Activated T-cell treated with anti-CD3 and anti-CD28 coated beads, Interleukin-2, amount 50 U/mL, for 72 hours (primary cell): Measurements from ENCODE around the gene PFDN2. TPM values are rescaled to one million over a fixed set of nuclear protein-coding genes. Genes with fewer than 3 reads are reported as not detected.
A peak's percentile ranks its signal among the peaks of the same experiment; 100 is the strongest.
"Not testable (repeated sequence)": the region's sequence is repeated elsewhere in the genome, so short reads cannot be mapped to it uniquely, and the experiment has no call there.

Experiments used
- ATAC-seq, 2 donors: fragments of 150-1000 bp; cut with Tn5 transposase; replicated peaks in 1 of 2; 2 replicates each; pipeline ENCODE4 v1.10.0; 2021; ENCODE audit warnings: moderate library complexity in 2 of 2, mild to moderate bottlenecking in 1 of 2
- DNase-seq, 2 donors: peaks; one replicate each; pipeline ENCODE4 v3.0.0; 2021 to 2022; ENCODE audit warnings: mixed read lengths in 1 of 2
- H3K27ac Mint-ChIP-seq: one replicate; pipeline ENCODE4 v1.8.0; 2022; ENCODE audit warnings: mild to moderate bottlenecking, moderate library complexity, mixed read lengths
- H3K27me3 Mint-ChIP-seq: one replicate; pipeline ENCODE4 v1.8.0; 2022; ENCODE audit warnings: low read depth, mixed read lengths
- H3K36me3 Mint-ChIP-seq, 2 donors: one replicate each; pipeline ENCODE4 v1.8.0; 2022; ENCODE audit warnings: mixed read lengths in 2 of 2, mild to moderate bottlenecking in 1 of 2; ENCODE audit not compliant: insufficient read depth in 2 of 2
- H3K4me1 Mint-ChIP-seq: one replicate; pipeline ENCODE4 v1.8.0; 2022; ENCODE audit warnings: low read depth, mixed read lengths
- H3K4me3 Mint-ChIP-seq, 2 donors: one replicate each; pipeline ENCODE4 v1.8.0; 2022; ENCODE audit warnings: mild to moderate bottlenecking in 2 of 2, mixed read lengths in 2 of 2, moderate library complexity in 2 of 2
- H3K9me3 Mint-ChIP-seq, 2 donors: one replicate each; pipeline ENCODE4 v1.8.0; 2022; ENCODE audit warnings: mixed read lengths in 2 of 2
- total RNA-seq, 2 donors: library from RNA; stranded (reverse); gene quantifications; one replicate each; pipeline ENCODE4 v1.2.3, GENCODE V29; 2022

Gene PFDN2
- total RNA-seq, 2 donors from 2014 or later, result 117 to 122 TPM

DNA sequence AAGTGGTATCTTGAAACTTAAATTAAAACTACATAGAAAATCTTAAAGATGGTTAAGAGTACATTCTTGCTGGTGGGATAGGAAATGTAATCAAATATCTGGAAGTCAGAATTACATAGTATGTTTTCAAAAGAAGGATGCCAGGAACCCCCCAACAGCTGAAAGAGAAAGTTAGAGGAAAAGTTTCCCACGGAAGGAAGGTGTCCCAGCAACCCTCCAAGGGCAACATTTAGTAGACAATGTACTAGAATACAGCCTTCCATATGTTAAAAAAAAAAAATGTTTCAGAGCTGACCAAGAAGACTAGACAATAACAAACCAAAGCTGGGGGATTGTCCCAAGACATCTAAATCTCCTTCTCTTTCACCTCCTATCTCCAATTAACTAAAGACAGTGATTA is 12.4 kb upstream of the PFDN2 start:
- Mint-ChIP-seq H3K27me3 (no peaks in the 10 kb centered on the region), H3K27ac (peak overlapping the region; percentile 99), H3K4me1 (peaks cover 60% of the 10 kb centered on the region), H3K4me3 (no peak overlapping the region), H3K36me3 (peaks cover 13 to 31% of the 10 kb centered on the region in 2 donors), H3K9me3 (no peaks in the 10 kb centered on the region)
- DNase-seq, result no peak
- no peak for ATAC-seq

DNA sequence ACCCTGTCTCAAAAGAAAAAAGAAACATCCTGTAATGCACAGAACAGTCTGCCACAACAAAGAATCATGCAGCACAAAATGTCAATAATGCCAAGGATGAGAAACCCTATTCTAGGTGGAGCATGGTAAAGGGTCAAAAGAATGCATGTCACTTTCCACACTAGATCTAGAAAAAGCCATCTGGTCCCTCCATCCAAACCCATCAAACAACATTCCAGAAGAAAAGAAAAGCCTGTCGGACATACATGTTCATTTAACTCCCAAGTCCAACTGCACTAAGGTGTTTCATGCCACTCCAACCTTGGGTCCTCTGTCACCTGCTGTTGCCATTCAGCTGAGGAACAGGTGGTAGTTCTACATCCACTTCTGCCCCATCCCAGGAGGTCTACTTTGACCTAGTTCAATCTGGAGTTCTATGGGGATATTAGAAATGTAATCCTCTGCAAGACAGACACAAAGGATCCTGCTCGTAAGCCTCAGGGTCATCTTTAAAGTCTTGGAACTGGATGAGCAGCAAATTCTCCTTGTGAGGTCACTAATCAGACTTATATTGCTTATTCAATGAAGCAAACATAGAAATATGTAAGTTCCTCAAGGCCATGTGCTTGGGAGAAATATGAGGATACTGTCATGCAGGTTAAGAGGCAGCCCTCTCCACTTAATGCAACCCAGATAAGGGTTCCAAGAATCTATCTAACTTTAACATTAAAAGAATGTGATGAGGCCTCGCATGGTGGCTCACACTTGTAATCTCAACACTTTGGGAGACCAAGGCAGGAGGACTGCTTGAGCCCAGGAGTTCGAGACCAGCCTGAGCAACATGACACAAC is 11.0 kb upstream of the PFDN2 start:
- DNase-seq, result no peak
- H3K36me3 Mint-ChIP-seq, result peaks cover 13 to 36% of the 10 kb centered on the region in 2 donors
- H3K27me3 Mint-ChIP-seq, result no peaks in the 10 kb centered on the region
- no peaks in the 10 kb centered on the region for H3K9me3 Mint-ChIP-seq
- no peak overlapping the region for H3K4me3 Mint-ChIP-seq
- H3K4me1 Mint-ChIP-seq, result peaks cover 60% of the 10 kb centered on the region
- ATAC-seq, result no peak
- no peak overlapping the region for H3K27ac Mint-ChIP-seq

DNA sequence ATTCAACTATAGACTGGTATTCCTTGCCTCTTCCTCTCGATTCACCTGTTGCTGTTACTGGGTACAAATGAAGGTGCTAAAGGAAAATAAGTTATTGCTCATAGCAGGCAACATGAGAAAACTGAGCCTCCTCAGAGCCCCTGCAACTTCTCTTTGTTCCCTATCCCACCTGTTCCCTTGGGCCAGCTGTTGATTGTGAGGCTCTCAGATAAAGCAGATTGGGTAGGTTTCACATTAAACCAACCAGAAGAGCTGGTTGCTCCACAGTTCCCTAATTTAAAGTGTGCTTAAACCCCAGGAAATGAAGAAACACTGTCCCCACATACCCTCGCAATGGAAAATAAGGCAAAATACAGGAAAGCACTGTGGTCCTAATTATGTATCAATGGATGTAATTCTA is 9.8 kb upstream of the PFDN2 start:
- peak overlapping the region; percentile 64 for H3K27ac Mint-ChIP-seq
- no peak for DNase-seq
- ATAC-seq, result no peak
- no peaks in the 10 kb centered on the region for H3K27me3 Mint-ChIP-seq
- no peaks in the 10 kb centered on the region for H3K9me3 Mint-ChIP-seq
- H3K4me3 Mint-ChIP-seq, result no peak overlapping the region
- peaks cover 60% of the 10 kb centered on the region for H3K4me1 Mint-ChIP-seq
- H3K36me3 Mint-ChIP-seq, result peaks cover 16 to 44% of the 10 kb centered on the region in 2 donors

DNA sequence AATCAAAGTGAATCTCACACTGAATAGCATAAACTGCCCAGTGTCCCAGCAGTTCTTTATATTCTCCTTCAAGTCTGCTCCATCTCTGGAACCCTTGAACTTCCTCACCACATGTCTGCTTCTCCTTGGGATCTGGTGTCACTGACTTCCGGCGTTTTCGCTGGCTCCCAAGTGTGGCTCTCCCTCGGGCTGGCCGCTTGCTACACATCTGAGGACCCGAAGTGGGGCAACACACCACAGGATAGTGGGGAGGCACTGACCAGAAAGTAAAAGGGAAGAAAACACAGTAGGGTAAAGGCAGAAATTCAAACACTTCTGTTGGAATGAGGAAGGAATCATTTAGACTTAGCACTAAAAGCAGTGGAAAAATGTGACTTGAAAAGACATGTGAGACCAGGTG is 5.1 kb upstream of the PFDN2 start:
- ATAC-seq, result no peak
- no peak for DNase-seq
- H3K4me3 Mint-ChIP-seq, result no peak overlapping the region
- peaks cover 20 to 47% of the 10 kb centered on the region in 2 donors for H3K36me3 Mint-ChIP-seq
- no peaks in the 10 kb centered on the region for H3K27me3 Mint-ChIP-seq
- peaks cover 50% of the 10 kb centered on the region for H3K4me1 Mint-ChIP-seq
- H3K9me3 Mint-ChIP-seq, result no peaks in the 10 kb centered on the region
- peak overlapping the region; percentile 47 for H3K27ac Mint-ChIP-seq

DNA sequence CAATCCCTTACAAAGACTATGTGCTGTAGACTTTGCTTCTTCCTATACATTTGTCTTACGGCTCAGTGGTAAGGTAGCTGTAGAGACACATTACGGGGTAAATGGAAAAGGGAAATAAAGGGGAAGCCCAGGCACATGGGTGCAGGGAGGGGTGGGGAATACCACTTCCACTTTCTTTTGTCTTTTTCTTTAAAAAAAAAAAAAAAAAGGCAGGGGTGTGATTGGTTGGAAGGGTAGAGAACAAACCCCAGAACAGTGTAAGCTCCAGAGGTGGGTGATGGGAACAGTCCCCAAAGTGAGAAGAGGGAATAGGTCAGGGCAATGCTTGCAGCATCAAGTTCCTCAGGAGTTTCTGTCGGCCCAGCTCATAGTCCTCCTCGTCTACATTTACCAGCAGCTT is 4.0 kb upstream of the PFDN2 start:
- DNase-seq (no peak), ATAC-seq (no peak)
- peaks cover 21 to 43% of the 10 kb centered on the region in 2 donors for H3K36me3 Mint-ChIP-seq
- peaks cover 43% of the 10 kb centered on the region for H3K4me1 Mint-ChIP-seq
- H3K27me3 Mint-ChIP-seq, result no peaks in the 10 kb centered on the region
- H3K4me3 Mint-ChIP-seq, result no peak overlapping the region
- H3K27ac Mint-ChIP-seq, result peak overlapping the region; percentile 44
- H3K9me3 Mint-ChIP-seq, result no peaks in the 10 kb centered on the region

DNA sequence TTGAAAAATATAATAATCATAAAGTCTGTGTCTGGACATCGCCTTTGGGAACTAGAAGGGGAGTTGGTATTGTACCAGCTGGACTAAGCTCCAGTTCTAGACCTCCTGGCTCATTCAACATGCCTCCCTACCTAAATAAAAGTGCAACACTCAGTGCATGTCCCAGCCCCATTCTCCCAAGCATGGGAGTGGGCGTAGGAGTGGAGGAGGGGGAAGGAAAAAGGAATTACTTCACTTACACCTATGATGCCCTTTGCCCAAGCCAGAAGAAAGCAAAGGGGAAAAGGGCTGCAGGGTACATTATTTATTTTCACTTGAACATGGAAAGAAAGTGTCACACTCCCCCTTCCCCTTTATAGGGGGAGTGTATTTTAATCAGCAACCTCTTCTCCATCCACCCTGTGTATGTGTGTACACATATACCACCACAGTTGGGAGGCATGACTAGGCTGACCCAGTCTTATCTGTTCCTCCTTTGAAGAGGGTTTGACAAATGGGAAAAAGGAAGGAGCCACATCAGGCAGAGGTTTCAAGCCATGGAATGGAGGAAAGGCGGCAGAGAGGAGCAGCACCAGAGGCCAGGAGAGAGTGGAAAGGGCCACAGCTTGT is 3.3 kb upstream of the PFDN2 start:
- Mint-ChIP-seq H3K27ac (peak overlapping the region; percentile 44), H3K4me3 (no peak overlapping the region), H3K9me3 (no peaks in the 10 kb centered on the region), H3K4me1 (peaks cover 44% of the 10 kb centered on the region), H3K27me3 (no peaks in the 10 kb centered on the region), H3K36me3 (peaks cover 18 to 39% of the 10 kb centered on the region in 2 donors)
- DNase-seq (no peak), ATAC-seq (no peak)

DNA sequence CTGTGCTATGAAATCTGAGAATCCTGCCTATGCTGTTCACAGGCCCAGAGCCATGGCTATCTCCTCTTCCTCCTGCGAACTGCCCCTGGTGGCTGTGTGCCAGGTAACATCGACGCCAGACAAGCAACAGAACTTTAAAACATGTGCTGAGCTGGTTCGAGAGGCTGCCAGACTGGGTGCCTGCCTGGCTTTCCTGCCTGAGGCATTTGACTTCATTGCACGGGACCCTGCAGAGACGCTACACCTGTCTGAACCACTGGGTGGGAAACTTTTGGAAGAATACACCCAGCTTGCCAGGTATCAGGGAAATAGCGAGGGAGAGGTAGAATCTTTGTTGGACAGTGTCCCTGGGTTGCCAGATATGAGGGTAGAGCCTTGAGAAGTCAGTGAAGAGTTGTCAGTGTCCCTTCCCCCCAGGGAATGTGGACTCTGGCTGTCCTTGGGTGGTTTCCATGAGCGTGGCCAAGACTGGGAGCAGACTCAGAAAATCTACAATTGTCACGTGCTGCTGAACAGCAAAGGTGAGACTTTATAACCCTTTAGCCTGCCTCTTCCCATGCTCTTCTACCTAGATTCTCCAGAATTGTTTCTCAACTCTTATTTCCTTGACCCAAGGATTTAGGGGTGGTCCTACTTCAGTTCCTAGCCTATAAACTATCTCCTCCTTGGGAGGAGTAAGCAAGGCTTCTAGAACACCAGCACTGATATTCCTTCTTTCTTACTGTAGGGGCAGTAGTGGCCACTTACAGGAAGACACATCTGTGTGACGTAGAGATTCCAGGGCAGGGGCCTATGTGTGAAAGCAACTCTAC is 1.5 kb upstream of the PFDN2 start:
- peak; percentile 68 to 77 for DNase-seq
- peak overlapping the region; percentile 96 for H3K27ac Mint-ChIP-seq
- H3K4me1 Mint-ChIP-seq, result peaks cover 56% of the 10 kb centered on the region
- H3K27me3 Mint-ChIP-seq, result no peaks in the 10 kb centered on the region
- H3K36me3 Mint-ChIP-seq, result peaks cover 19 to 40% of the 10 kb centered on the region in 2 donors
- peak; percentile 47 to 53 for ATAC-seq
- peak overlapping the region; percentile 96 to 97 for H3K4me3 Mint-ChIP-seq
- H3K9me3 Mint-ChIP-seq, result no peaks in the 10 kb centered on the region

DNA sequence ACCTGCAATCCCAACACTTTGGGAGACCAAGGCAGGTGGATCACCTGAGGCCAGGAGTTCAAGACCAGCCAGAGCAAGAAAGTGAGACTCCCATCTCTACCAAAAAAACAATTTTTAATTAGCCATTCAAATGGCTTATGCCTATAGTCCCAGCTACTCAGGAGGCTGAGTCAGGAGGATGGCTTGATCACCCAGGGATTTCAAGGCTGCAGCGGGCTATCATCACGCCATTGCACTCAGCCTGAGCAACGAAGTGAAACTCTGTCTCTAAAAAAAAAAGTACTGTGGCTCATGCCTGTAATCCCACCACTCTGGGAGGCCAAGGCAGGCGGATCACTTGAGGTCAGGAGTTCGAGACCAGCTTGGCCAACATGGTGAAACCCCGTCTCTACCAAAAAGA is 1.9 kb downstream of the PFDN2 start:
- H3K27me3 Mint-ChIP-seq, ATAC-seq, H3K9me3 Mint-ChIP-seq, DNase-seq: not testable (repeated sequence)
- Mint-ChIP-seq H3K27ac (peak overlapping the region; percentile 97), H3K36me3 (peaks cover 20 to 27% of the 10 kb centered on the region in 2 donors), H3K4me1 (peaks cover 82% of the 10 kb centered on the region), H3K4me3 (peak overlapping the region; percentile 96 to 97)

DNA sequence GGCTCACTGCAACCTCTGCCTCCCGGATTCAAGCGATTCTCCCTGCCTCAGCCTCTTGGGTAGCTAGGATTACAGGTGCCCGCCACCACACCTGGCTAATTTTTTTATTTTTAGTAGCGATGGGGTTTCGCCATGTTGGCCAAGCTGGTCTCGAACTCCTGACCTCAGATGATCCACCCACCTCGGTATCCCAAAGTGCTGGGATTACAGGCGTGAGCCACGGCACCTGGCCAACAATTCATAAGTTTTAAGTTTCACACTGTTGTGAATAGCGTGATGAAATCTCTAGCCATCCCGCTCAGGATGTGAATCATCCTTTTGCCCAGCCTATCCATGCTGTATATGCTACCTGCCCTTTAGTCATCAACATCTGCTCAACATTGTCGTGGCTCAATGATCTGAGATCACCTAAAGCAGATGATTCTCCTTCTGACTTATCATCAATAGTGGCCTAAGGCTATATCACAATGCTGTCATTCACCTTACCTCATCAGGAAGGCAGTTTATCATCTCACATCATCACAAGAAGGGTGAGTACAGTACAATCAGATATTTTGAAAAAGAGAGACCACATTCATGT is 2.6 kb downstream of the PFDN2 start:
- peak; percentile 81 for ATAC-seq
- peak overlapping the region; percentile 96 to 97 for H3K4me3 Mint-ChIP-seq
- H3K9me3 Mint-ChIP-seq, result no peaks in the 10 kb centered on the region
- H3K36me3 Mint-ChIP-seq, result peaks cover 20 to 26% of the 10 kb centered on the region in 2 donors
- H3K27me3 Mint-ChIP-seq, result no peaks in the 10 kb centered on the region
- peak overlapping the region; percentile 97 for H3K27ac Mint-ChIP-seq
- DNase-seq, result peak; percentile 76 to 81
- H3K4me1 Mint-ChIP-seq, result peaks cover 79% of the 10 kb centered on the region

DNA sequence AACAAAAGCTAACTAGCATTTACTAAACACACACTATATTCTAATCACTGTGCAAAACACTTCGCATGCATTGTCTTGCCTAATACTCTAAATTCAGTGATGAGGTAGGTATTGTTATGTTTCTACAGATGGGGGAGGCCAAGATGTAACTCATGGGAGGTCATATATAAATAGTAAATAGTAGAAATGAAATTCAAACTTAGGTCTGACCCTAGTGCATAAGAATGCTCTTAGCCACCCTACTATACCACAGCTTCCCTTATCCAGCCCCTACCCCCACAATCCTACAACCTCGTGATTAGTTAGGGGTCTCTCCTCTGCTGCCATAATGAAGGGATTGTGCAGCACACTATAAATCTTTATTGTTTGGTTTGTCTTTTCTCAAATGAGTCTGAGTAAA is 3.3 kb downstream of the PFDN2 start:
- Mint-ChIP-seq H3K36me3 (peaks cover 18 to 23% of the 10 kb centered on the region in 2 donors), H3K4me1 (peaks cover 74% of the 10 kb centered on the region), H3K9me3 (no peaks in the 10 kb centered on the region), H3K27ac (peak overlapping the region; percentile 97), H3K27me3 (no peaks in the 10 kb centered on the region), H3K4me3 (peak overlapping the region; percentile 96 to 97)
- no peak for DNase-seq
- ATAC-seq, result no peak

DNA sequence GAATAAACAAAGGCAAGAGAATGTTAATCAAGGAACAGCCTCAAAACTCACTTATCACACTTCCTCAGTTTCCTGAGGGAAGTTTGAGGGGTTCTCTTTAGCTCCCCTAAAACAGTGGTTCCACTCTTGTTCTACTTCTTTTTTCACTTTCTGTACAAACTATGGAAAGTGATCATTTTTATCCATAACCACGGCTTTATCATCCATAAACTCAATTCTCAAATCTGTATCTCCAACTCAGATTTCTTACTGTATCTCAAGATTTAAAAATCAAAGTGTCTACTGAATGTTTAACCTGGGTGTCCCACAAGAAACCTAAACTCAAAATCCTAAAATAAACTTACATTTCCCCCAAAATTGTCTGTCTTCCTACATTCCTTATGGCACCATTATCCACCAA is 3.9 kb downstream of the PFDN2 start:
- DNase-seq, result no peak
- Mint-ChIP-seq H3K4me3 (peak overlapping the region; percentile 8 to 97), H3K27me3 (no peaks in the 10 kb centered on the region), H3K27ac (peak overlapping the region; percentile 97), H3K4me1 (peaks cover 74% of the 10 kb centered on the region), H3K9me3 (no peaks in the 10 kb centered on the region), H3K36me3 (peaks cover 19 to 24% of the 10 kb centered on the region in 2 donors)
- no peak for ATAC-seq

DNA sequence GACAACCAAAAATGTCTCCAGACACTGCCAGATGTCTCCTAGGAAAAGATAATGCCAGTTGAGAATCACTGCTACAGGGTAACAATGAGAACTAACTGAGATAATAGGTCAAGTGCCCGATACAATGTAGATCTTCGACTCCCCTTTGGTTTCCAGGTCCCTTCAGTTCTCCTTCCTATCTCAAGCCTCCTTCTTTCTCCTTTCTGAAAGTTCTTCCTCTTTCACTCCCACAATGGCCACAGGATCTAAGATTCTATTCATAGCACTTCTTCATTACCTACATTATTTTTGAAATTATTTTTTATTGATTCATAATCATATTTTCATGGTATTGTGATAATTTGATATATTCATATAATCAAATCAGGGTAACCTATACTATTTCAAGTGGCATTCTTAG is 6.3 kb downstream of the PFDN2 start:
- ATAC-seq (no peak), DNase-seq (no peak)
- no peaks in the 10 kb centered on the region for H3K27me3 Mint-ChIP-seq
- H3K27ac Mint-ChIP-seq, result peak overlapping the region; percentile 56
- no peak overlapping the region for H3K4me3 Mint-ChIP-seq
- peaks cover 66% of the 10 kb centered on the region for H3K4me1 Mint-ChIP-seq
- H3K9me3 Mint-ChIP-seq, result no peaks in the 10 kb centered on the region
- peaks cover 16 to 21% of the 10 kb centered on the region in 2 donors for H3K36me3 Mint-ChIP-seq

DNA sequence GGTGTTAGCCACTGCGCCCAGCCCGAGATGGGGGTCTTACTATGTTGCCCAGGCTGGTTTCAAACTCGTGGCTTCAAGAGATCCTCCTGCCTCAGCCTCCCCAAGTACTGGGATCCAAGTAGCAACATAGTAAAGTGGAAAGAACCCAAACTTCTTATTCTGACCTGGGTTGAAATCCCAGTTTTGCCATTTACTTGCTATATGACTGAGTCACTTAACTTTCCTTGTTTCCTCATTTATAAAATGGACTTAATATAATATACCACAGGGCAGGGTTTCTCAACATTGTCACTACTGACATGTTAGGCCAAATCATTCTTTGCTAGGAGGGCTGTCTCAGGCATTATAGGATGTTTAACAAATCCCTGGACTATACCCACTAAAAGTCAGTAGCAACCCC is 6.7 kb downstream of the PFDN2 start:
- H3K27ac Mint-ChIP-seq, result peak overlapping the region; percentile 56
- DNase-seq, result no peak
- peaks cover 65% of the 10 kb centered on the region for H3K4me1 Mint-ChIP-seq
- peaks cover 18 to 25% of the 10 kb centered on the region in 2 donors for H3K36me3 Mint-ChIP-seq
- no peaks in the 10 kb centered on the region for H3K27me3 Mint-ChIP-seq
- no peak for ATAC-seq
- no peak overlapping the region for H3K4me3 Mint-ChIP-seq
- no peaks in the 10 kb centered on the region for H3K9me3 Mint-ChIP-seq
